ENCODE data around the gene PAXX. TPM values are rescaled to one million over a fixed set of nuclear protein-coding genes. Genes with fewer than 3 reads are reported as not detected.

Gene PAXX
- total RNA-seq, 2 donors from 2014 or later: 29.9 to 81.0 TPM

DNA sequence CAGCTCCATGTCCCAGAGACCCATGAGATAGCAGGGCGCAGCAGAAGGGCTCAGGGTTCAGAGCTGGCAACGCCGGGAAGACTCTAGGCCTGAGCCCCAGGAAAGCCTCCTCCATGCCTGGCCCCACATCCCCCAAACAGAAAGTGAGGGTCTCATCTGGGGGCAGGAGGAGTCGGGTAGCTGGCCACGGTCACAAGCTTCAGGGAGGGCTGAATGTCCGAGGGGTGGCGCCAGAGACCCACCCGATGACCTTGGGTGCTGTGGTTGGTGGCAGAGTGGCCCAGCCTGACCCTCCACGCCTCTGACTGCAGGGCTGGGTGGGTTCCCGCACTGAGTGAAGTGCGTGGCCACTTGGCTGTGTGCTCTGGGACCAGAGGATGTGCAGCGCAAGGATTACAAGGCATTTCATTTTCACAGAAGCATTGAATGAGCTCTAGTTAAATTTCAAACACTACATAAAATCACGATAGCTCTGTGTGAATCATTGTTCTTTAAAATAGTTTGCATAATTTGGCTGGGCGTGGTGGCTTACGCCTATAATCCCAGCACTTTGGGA lies 44.2 kb upstream of the PAXX start:
- intact Hi-C loops (cut with DNase I): no loop called here
- Histone ChIP-seq H3K9ac (ENCODE audit: low read depth in 2 of 2, low read length in 2 of 2) (peak overlapping the region in 1 of 2 donors; percentile 61), H3K27ac (peak overlapping the region; percentile 98), H3K4me3 (no peak overlapping the region), H3K9me3 (no peaks in the 10 kb centered on the region), H3K36me3 (no peaks in the 10 kb centered on the region), H3K27me3 (no peaks in the 10 kb centered on the region), H3K4me1 (peaks cover 9% of the 10 kb centered on the region)
- DNase-seq: peak; percentile 76
- TF ChIP-seq, protein P1, sequence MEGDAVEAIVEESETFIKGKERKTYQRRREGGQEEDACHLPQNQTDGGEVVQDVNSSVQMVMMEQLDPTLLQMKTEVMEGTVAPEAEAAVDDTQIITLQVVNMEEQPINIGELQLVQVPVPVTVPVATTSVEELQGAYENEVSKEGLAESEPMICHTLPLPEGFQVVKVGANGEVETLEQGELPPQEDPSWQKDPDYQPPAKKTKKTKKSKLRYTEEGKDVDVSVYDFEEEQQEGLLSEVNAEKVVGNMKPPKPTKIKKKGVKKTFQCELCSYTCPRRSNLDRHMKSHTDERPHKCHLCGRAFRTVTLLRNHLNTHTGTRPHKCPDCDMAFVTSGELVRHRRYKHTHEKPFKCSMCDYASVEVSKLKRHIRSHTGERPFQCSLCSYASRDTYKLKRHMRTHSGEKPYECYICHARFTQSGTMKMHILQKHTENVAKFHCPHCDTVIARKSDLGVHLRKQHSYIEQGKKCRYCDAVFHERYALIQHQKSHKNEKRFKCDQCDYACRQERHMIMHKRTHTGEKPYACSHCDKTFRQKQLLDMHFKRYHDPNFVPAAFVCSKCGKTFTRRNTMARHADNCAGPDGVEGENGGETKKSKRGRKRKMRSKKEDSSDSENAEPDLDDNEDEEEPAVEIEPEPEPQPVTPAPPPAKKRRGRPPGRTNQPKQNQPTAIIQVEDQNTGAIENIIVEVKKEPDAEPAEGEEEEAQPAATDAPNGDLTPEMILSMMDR (IDR thresholded peaks at IDR 0.05): peak; percentile 36

DNA sequence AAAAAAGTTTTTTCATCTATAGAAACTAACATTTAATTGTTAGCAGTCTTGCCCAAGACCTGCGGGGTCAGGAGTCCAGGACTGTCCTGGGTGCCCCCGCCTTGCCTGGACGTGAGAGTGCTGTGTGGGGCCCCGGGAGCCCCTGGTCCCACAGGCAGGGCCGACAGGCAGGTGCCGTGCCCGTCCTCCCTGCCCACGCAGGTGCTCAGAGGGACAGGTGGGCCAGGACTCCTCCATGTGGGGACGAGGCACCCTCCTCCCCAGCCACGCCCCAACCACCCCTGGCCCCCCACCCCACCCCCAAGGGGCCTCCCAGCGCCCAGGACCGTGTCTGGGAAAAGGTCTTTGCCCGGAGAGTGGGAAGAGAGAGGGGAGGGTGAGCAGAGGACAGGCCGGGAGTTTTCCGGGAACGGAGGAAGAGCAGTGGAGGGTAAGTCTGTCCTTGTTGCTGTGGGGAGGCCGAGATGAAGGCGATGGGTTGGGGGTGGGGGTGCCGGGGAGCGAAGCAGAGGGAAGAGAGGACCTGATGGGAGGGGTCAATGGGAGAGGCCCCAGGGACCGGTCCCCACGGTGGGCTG lies 42.9 kb upstream of the PAXX start:
- Histone ChIP-seq H3K4me1 (peaks cover 9% of the 10 kb centered on the region), H3K9me3 (no peaks in the 10 kb centered on the region), H3K27ac (peak overlapping the region; percentile 98), H3K9ac (ENCODE audit: low read depth in 2 of 2, low read length in 2 of 2) (peak overlapping the region; percentile 63 to 98), H3K27me3 (no peaks in the 10 kb centered on the region), H3K4me3 (peak overlapping the region; percentile 51), H3K36me3 (no peaks in the 10 kb centered on the region)
- DNase-seq: no peak
- intact Hi-C loops (cut with DNase I): no loop called here
- TF ChIP-seq, protein P1 (IDR thresholded peaks at IDR 0.05): no peak

DNA sequence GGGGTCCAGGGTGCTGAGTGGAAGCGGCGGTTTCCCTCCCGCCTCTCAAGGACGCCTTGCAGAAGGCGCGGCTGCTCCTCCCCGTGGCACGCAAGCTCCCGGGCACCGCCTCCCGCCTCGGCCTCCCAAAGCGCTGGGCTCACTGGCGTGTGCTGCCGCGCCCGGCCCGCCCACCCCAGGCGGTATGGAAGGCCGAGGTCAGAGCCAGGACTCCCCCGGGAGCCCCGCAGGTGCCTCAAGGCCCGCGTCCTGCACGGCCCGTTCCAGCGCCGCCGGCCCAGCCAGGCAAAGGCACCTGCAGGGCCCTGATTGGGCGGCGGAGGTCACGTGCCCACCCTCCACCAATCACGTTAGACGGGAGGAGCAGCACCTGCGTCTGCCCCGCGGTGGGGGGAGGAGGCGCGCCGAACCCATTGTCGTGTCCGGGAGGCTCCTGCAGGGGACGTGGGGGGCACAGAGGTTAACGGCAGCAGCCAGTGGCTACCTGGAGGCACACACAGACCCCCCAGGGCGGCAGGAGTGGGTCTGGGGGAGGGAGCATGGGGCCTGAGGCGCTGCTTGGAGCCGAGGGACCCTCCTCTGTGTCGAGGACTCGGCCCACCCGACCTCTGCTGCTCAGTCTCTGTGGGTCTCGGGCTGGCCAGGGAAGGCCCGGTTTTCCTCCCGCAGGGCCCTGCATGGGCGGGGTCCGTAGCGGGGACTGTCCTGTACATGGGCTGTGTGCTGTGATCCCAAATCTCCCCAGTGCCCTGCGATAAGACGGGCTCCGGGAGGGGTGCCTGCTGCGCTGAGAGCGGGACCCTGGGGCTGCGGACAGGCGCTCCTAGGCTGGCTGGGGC lies 42.2 kb upstream of the PAXX start:
- Histone ChIP-seq H3K4me1 (peaks cover 9% of the 10 kb centered on the region), H3K27ac (peak overlapping the region; percentile 98), H3K27me3 (no peaks in the 10 kb centered on the region), H3K4me3 (peak overlapping the region; percentile 51), H3K9me3 (no peaks in the 10 kb centered on the region), H3K9ac (ENCODE audit: low read depth in 2 of 2, low read length in 2 of 2) (peak overlapping the region; percentile 97 to 98), H3K36me3 (no peaks in the 10 kb centered on the region)
- DNase-seq: peak; percentile 99
- TF ChIP-seq, protein P1 (IDR thresholded peaks at IDR 0.05): no peak
- intact Hi-C loops (cut with DNase I): no loop called here

DNA sequence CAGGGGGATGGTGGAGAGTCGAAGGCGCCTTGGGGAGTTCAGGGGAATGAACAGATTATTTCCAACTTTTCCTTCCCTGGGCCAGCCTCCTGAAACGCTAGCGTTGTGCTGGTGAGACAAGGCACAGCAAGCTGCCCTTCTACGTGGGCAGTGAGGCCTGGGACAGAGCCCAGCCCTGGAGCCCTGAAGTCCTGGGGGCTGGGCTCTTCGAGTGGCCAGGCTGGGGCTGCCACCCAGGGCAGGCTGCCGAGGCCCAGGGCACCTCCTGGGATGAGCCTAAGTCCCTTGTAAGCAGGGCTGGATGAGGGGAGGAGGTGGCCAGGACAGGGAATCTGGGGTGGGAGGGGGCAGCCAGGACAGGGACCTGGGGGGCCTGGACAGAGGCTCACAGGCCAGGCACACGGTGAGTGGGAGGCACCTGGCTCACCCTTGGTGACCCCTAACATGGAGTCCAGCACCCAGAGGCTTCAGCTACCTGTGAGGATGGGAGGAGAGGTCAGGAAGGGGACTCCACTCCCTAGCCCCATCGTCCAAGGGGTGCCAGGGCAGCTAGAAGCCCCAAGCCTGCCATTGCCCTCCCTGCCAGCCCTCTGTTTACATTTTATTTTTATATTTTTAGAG lies 41.5 kb upstream of the PAXX start:
- H3K4me3 ChIP-seq: peak overlapping the region; percentile 51
- H3K9me3 ChIP-seq: no peaks in the 10 kb centered on the region
- no peak for DNase-seq
- peaks cover 9% of the 10 kb centered on the region for H3K4me1 ChIP-seq
- intact Hi-C loops (cut with DNase I): no loop called here
- TF ChIP-seq, protein P1 (IDR thresholded peaks at IDR 0.05): no peak
- H3K36me3 ChIP-seq: no peaks in the 10 kb centered on the region
- H3K27ac ChIP-seq: peak overlapping the region; percentile 98
- no peaks in the 10 kb centered on the region for H3K27me3 ChIP-seq
- H3K9ac ChIP-seq (ENCODE audit: low read depth in 2 of 2, low read length in 2 of 2): peak overlapping the region; percentile 97 to 98

DNA sequence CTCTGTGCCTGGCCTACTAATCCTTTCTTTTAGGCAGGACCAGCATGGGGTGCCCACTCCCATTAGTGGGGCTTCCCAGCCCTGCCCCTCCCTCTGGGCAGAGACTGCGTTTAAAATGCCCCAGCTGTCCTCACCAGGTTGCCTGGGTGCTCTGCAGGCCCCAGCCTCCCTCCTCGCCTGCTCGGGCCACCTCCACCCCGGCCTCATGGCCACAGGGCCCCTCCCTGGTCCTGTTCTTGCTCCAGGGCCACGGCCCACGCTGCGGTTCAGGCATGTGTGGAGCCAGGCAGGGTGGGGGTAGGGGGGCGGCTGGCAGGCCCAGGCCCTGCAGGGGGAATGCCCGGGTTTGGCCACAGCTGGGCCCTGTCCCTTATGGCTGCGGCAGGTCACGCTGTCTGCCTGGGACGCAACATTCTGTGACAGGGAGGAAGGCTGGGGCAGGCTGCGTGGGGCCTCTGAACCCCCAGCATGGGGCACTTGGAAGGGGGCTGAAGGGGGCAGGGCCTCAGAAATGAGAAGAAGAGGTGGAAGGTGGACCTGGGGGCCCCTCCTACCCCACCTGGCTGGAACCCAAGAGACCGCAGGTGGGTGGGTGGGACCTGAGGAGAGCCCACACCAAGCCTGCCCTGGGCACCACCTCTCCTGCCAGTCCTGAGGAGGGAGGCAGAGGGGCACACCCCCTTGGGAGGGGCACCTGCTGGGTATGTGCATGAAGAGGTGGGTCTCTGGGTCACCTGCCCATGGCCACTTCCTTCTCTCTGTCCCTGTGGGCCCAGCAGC lies 40.5 kb upstream of the PAXX start, which contains the start of gene LCN12:
Gene LCN12, plus strand, starts transcription at position 733 of the 780 bp plus-strand sequence. CDS start 55 bp downstream, outside the sequence.
- H3K27me3 ChIP-seq: no peaks in the 10 kb centered on the region
- no peaks in the 10 kb centered on the region for H3K36me3 ChIP-seq
- intact Hi-C loops (cut with DNase I): no loop called here
- H3K9ac ChIP-seq (ENCODE audit: low read depth in 2 of 2, low read length in 2 of 2): no peak within 1 kb of the TSS
- peaks cover 9% of the 10 kb centered on the region for H3K4me1 ChIP-seq
- no peak for DNase-seq
- no peaks in the 10 kb centered on the region for H3K9me3 ChIP-seq
- H3K4me3 ChIP-seq: no peak within 1 kb of the TSS
- H3K27ac ChIP-seq: peak within 1 kb of the TSS; percentile 98
- TF ChIP-seq, protein P1 (IDR thresholded peaks at IDR 0.05): no peak

Measured in colonic mucosa (tissue), 4 donors.